Ishikawa (cell line): ENCODE results near the gene PLCG1.

Experiments used
- CEBPB ChIP-seq: IDR thresholded peaks from 2 replicates; pipeline ENCODE4 v1.6.1; 2012
- EGR1 ChIP-seq: IDR thresholded peaks from 2 replicates; pipeline ENCODE4 v1.6.1; 2012
- EP300 ChIP-seq: IDR thresholded peaks from 2 replicates; pipeline ENCODE4 v1.6.1; 2012; ENCODE audit warnings: borderline replicate concordance
- FOXM1 ChIP-seq: IDR thresholded peaks from 2 replicates; pipeline ENCODE4 v1.6.1; 2012; ENCODE audit warnings: low read depth, borderline replicate concordance
- MAX ChIP-seq: IDR thresholded peaks from 2 replicates; pipeline ENCODE4 v1.6.1; 2012
- NFIC ChIP-seq: IDR thresholded peaks from 2 replicates; pipeline ENCODE4 v1.6.1; 2012
- RAD21 ChIP-seq: IDR thresholded peaks from 2 replicates; pipeline ENCODE4 v1.6.1; 2012; ENCODE audit warnings: low read depth
- REST ChIP-seq: IDR thresholded peaks from 2 replicates; pipeline ENCODE4 v1.6.1; 2012; ENCODE audit warnings: low read depth, mild to moderate bottlenecking
- TAF1 ChIP-seq: IDR thresholded peaks from 2 replicates; pipeline ENCODE4 v1.6.1; 2012; ENCODE audit warnings: low read depth, mild to moderate bottlenecking
- TEAD4 ChIP-seq: IDR thresholded peaks from 2 replicates; pipeline ENCODE4 v1.6.1; 2012
- USF1 ChIP-seq: IDR thresholded peaks from 2 replicates; pipeline ENCODE4 v1.6.1; 2012
- YY1 ChIP-seq: IDR thresholded peaks from 2 replicates; pipeline ENCODE4 v1.6.1; 2012; ENCODE audit warnings: low read depth

- TF ChIP-seq EP300 (no peak), TAF1 (no peak), REST (no peak), MAX (no peak), TEAD4 (no peak), RAD21 (no peak), USF1 (no peak), YY1 (no peak), FOXM1 (no peak), CEBPB (no peak), EGR1 (no peak), NFIC (no peak)
These were observed 25.8 kb upstream of the PLCG1 start for GRCh38 chr20:41111578-41111951.
